Ramos (cell line): ENCODE data around the gene DHDDS.
"Not testable (repeated sequence)": the region's sequence is repeated elsewhere in the genome, so short reads cannot be mapped to it uniquely, and the experiment has no call there.

Experiments
- in situ Hi-C: fragments of 300-500 bp; cut with MboI; formaldehyde crosslinking; loops from one replicate; pipeline ENCODE4 v1.14.3; 2022; ENCODE audit warnings: low sequenced_read_pairs; ENCODE audit not compliant: unreplicated experiment

DHDDS gene

DNA sequence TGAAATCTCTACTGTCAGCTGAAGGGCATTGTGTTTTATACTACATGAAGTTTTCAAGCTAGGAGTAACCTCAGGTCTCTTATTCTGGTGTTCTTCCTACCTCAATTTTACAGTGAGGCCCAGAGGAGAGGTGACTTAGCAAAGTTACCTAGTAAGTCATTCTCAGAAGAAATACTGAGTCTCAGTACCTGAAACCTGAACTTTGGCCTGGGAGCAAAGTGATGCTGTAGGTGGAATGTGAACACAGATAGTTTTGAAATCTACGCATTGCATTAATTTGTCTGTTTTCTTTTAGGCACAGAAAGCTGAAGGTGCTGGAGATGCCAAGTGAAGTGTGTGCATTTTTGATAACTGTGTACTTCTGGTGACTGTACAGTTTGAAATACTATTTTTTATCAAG is 42.7 kb downstream of the DHDDS start:
- in situ Hi-C loops: no loop called here

DNA sequence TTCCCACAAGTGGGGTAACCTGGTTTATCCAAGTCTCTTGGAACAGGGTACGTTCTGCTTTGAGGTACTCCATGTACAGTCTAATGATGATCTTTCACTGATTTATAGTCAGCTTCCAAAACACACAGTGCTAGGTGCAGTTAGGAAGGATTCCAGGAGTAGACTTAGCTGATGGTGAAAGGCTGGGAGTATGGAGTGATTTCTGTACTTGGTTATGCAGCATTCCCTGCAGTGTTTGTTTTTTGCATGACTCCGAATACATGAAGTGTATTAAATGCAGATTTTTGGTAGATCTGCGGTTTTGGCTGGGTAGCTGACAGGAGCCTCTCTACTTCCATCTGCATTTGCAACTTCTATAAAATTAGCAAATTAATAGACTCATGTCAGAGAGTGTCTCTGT is 43.9 kb downstream of the DHDDS start:
- in situ Hi-C loops: no loop called here

DNA sequence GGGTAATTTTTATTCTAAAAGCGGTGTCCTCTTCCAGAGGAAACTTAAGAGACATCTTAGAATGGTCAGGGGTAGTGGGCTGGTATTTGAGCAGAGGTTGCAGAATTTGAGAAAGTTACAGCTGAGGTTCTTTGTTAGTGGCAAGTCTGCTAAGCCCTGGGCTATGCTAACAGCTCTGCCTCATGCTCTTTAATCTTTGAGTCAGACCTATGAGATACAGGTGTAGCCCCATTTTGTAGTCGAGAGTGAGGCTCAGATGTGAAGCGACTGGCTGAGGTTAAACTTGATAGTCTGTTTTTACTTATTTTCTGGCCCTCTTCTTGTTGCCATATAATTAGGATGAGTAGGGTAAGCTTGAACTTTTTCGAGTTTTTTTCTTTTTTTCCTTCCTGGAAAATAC is 44.8 kb downstream of the DHDDS start:
- in situ Hi-C loops: no loop called here

DNA sequence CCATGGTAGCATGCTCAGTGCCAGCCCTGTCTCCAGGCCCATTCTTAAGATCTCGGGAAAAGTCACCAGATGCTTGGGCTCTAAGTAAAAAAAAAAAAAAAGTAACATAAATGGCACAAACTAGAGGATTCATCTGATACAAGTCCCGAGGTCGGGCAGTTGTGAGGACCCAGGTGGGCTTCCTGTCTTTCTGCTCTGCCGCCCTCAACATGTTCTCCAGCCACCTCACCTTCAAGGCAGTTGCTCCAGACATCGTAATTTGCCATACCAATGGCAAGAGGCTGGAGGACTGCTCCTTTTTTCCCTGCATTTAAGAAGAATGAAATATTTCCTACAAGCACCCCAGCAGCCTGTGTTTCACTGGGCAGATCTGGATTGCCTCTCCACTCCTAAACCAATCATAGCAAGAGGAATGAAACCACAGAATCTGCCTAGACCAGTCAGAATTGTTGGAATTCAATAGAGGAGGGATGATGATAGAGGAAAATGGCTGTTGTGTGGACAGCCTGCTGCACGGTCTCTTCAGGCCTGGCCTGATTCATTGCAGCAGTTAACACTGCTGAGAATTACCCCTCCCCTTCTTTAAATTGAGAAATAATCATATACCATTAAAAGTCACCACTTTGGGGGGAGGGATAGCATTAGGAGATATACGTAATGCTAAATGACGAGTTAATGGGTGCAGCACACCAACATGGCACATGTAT is 45.5 kb downstream of the DHDDS start:
- in situ Hi-C loops: no loop called here

GRCh38 chr1:26478159-26478558 is 46.0 kb downstream of the DHDDS start:
- in situ Hi-C loops: no loop called here

DNA sequence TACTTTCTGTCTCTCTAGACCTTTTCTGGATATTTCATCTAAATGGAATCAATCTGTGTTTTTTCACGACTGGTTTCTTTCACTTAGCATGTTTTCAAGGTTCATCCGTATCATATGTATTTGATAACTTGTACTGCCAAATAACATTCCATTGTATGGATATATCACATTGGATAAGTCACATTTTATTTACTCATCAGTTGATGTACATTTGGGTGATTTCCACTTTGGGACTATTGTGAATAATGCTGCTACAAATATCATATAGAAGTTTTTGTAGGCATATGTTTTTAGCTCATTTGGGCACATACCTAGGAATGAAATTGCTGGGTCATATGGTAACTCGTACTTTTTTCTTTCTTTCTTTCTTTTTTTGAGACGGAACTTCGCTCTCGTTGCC is 46.9 kb downstream of the DHDDS start:
- in situ Hi-C loops: no loop called here

GRCh38 chr1:26482921-26483320 is 50.8 kb downstream of the DHDDS start:
- in situ Hi-C loops: no loop called here

GRCh38 chr1:26483980-26484379 is 51.9 kb downstream of the DHDDS start:
- in situ Hi-C loops: no loop called here

DNA sequence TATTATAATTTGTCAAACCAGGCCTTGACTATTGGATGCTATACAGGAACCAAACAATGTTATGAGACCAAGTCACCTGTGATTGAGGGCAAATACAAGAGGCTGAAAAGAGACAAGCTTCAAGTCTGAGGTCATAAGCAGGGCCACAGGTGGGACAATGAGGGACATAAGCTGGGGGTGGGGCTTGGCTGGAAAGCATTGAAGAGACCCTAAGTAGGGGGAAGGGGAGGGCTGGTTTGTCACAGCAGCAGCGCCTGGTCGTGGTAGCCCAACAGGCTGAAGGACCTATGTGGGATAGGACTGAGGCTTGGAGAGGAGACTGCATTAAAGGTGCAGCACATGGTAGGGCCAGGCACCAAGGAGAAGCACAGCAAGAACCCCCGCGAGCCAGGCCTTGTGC is 58.0 kb downstream of the DHDDS start:
- in situ Hi-C loops: no loop called here

GRCh38 chr1:26493267-26493666 is 61.1 kb downstream of the DHDDS start:
- in situ Hi-C loops: no loop called here

GRCh38 chr1:26493938-26494337 is 61.8 kb downstream of the DHDDS start:
- in situ Hi-C loops: no loop called here

DNA sequence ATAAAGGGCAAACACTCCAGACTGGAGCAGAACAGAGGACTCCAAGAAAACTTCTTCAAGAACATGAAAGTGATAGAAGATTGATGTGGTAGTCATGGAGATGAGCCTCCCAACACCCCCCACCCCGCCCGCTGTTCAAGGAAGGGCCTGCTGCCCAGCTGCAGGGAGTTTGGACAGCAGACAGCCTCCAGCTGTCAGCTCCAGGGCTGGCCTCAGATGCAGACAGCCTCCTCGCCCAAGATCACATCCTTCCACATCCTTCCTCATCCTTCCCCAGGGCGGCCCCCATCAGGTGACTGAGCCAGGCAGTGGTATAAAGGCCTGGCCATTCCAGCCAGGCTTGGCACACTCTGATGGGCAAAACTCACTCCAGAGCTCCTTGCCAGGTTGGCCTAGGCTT is 64.7 kb downstream of the DHDDS start:
- in situ Hi-C loops: no loop called here

GRCh38 chr1:26498894-26499293 is 66.8 kb downstream of the DHDDS start:
- in situ Hi-C loops: no loop called here

- in situ Hi-C loops: no loop called here
These were observed 68.5 kb downstream of the DHDDS start for GRCh38 chr1:26500488-26501175.

DNA sequence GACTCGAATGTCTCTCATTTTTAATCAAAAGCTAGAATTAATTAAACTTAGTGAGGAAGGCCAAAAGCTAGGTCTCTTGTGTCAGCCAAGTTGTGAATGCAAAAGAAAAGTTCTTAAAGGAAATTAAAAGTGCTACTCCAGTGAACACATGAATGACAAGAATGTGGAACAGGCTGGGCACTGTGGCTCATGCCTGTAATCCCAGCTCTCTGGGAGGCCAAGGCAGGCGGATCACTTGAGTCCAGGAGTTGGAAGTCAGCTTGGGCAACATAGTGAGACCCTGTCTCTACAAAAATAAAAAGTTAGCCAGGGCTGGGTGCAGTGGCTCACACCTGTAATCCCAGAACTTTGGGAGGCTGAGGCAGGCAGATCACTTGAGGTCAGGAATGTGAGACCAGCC is 78.6 kb downstream of the DHDDS start:
- in situ Hi-C loops: not testable (repeated sequence)

DNA sequence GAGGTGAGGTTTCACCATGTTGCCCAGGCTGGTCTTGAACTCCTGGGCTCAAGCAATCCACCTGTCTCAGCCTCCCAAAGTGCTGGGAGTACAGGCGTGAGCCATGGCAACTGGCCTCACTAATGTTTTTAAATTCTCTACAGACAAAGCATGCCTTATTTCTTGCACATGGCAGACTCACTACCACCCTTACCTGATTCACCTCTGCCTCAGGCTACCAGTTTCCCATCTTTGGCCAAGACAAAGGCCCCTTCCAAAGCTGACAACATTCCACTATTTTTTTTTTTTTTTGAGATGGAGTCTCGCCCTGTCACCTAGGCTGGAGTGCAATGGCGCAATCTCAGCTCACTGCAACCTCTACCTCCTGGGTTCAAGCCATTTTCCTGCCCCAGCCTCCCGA is 83.7 kb downstream of the DHDDS start:
- in situ Hi-C loops: not testable (repeated sequence)

- in situ Hi-C loops: no loop called here
These were observed 85.1 kb downstream of the DHDDS start for GRCh38 chr1:26516987-26517765.

GRCh38 chr1:26517766-26518049 is 85.6 kb downstream of the DHDDS start:
- in situ Hi-C loops: no loop called here

DNA sequence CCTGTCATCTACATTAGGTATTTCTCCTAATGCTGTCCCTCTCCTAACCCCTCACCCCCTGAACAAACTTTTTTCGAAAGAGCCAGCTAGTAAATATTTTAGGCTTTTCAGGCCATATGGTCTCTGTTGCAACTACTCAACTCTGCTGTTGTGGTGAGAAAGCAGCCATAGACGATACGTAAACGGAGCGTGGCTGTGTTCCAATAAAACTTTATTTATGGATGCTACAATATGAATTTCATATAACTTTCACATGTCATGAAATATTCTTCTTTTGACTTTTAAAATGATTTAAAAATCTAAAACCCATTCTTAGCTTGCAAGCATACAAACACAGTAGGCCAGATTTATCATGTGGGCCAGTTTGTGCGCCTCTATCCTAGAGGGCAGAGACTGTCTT is 86.2 kb downstream of the DHDDS start:
- in situ Hi-C loops: no loop called here

DNA sequence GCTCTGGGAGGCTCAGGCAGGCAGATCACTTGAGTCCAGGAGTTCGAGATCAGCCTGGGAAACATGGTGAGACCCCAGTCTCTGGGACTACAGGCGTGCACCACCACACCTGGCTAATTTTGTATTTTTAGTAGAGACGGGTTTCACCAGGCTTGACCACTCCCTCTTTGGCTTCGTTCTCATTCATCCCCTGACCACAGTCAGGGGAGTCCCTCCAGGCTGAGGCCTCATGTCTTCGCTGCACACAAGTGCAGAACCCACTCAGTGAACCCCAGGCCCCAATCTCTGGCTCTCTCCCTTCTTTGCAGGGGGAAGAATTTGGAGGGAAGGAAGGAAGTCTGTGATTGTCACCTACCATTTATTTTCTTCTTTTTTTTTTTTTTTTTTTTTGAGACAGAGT is 88.2 kb downstream of the DHDDS start:
- in situ Hi-C loops: no loop called here
